NCI-H1436 treated with DMSO at 0.1 percent for 48 hours (cell line): ENCODE results near the gene KDM8.
"Not testable (repeated sequence)": the region's sequence is repeated elsewhere in the genome, so short reads cannot be mapped to it uniquely, and the experiment has no call there.

Experiments
- DNase-seq: peaks from one replicate; lab custom pipeline; 2025; lab: John Stamatoyannopoulos, UW

KDM8 gene

GRCh38 chr16:27242868-27243590 is 39.7 kb downstream of the KDM8 start:
- no peak for DNase-seq

- no peak for DNase-seq
Measured at GRCh38 chr16:27243725-27244362, 40.5 kb downstream of the KDM8 start.

GRCh38 chr16:27244363-27244755 is 41.0 kb downstream of the KDM8 start:
- no peak for DNase-seq

- no peak for DNase-seq
Measured at GRCh38 chr16:27245276-27246172, 42.2 kb downstream of the KDM8 start.

- no peak for DNase-seq
Measured at GRCh38 chr16:27246439-27246838, 43.1 kb downstream of the KDM8 start.

- not testable (repeated sequence) for DNase-seq
Measured at GRCh38 chr16:27247076-27247475, 43.8 kb downstream of the KDM8 start.

GRCh38 chr16:27248036-27248435 is 44.7 kb downstream of the KDM8 start:
- no peak for DNase-seq

- DNase-seq = not testable (repeated sequence)
Measured at GRCh38 chr16:27248886-27249285, 45.6 kb downstream of the KDM8 start.

- DNase-seq = no peak
Measured at GRCh38 chr16:27251541-27252205, 48.3 kb downstream of the KDM8 start.

- no peak for DNase-seq
Measured at GRCh38 chr16:27252206-27252585, 48.9 kb downstream of the KDM8 start.

- no peak for DNase-seq
Measured at GRCh38 chr16:27253526-27253930, 50.2 kb downstream of the KDM8 start.

- no peak for DNase-seq
Measured at GRCh38 chr16:27254262-27254811, 51.0 kb downstream of the KDM8 start.

GRCh38 chr16:27256861-27257260 is 53.5 kb downstream of the KDM8 start:
- no peak for DNase-seq

GRCh38 chr16:27257271-27257670 is 53.9 kb downstream of the KDM8 start:
- no peak for DNase-seq

- no peak for DNase-seq
Measured at GRCh38 chr16:27258241-27258734, 55.0 kb downstream of the KDM8 start.

GRCh38 chr16:27259710-27260109 is 56.4 kb downstream of the KDM8 start:
- no peak for DNase-seq

GRCh38 chr16:27262904-27263423 is 59.6 kb downstream of the KDM8 start:
- DNase-seq = not testable (repeated sequence)

GRCh38 chr16:27264151-27264550 is 60.8 kb downstream of the KDM8 start:
- no peak for DNase-seq

- no peak for DNase-seq
Measured at GRCh38 chr16:27265982-27266381, 62.7 kb downstream of the KDM8 start.

GRCh38 chr16:27267037-27267677 is 63.8 kb downstream of the KDM8 start:
- no peak for DNase-seq
